HL-60 (cell line): ENCODE measurements around the gene NMNAT1.
"Not testable (repeated sequence)": the region's sequence is repeated elsewhere in the genome, so short reads cannot be mapped to it uniquely, and the experiment has no call there.

Source experiments
- DNase-seq, 2 experiments: peaks; one replicate each; pipeline ENCODE4 v3.0.0-alpha.2; 2010 to 2020; ENCODE audit warnings: low read depth in 1 of 2, low spot score in 1 of 2
- H3K27ac ChIP-seq: fragments of 250-450 bp; sonication (Bioruptor Pico); replicated peaks from 2 replicates; pipeline ENCODE4 v1.5.1; 2020; ENCODE audit warnings: mild to moderate bottlenecking, moderate library complexity
- H3K27me3 ChIP-seq: fragments of 250-450 bp; sonication (Bioruptor Pico); 2 replicates; pipeline ENCODE4 v1.5.1; 2021; ENCODE audit warnings: mild to moderate bottlenecking, moderate library complexity; ENCODE audit not compliant: insufficient read depth, poor library complexity, severe bottlenecking
- H3K4me3 ChIP-seq: replicated peaks from 2 replicates; pipeline ENCODE4 v1.5.1; 2011; ENCODE audit warnings: mild to moderate bottlenecking, control low read depth, low read length; ENCODE audit not compliant: insufficient read depth
- CTCF ChIP-seq: IDR thresholded peaks from one replicate; pipeline ENCODE4 v1.5.1; 2011; ENCODE audit warnings: low read length, control low read depth, inconsistent platforms; ENCODE audit not compliant: insufficient read depth
- GABPA ChIP-seq: IDR thresholded peaks from 2 replicates; pipeline ENCODE4 v1.6.1; 2012; ENCODE audit warnings: low read depth
- POLR2AphosphoS5 ChIP-seq: IDR thresholded peaks from 2 replicates; pipeline ENCODE4 v1.6.1; 2012; ENCODE audit warnings: low read depth
- REST ChIP-seq: IDR thresholded peaks from 2 replicates; pipeline ENCODE4 v1.6.1; 2012; ENCODE audit warnings: low read depth; ENCODE audit not compliant: insufficient replicate concordance
- SPI1 ChIP-seq: IDR thresholded peaks from 2 replicates; pipeline ENCODE4 v1.6.1; 2012; ENCODE audit warnings: low read depth, mild to moderate bottlenecking, borderline replicate concordance

Gene NMNAT1

GRCh38 chr1:10001016-10001665, 57.9 kb downstream of the NMNAT1 start:
- peaks cover 13% of the 10 kb centered on the region for H3K27me3 ChIP-seq
- no peak for TF ChIP-seq SPI1
- TF ChIP-seq CTCF = no peak
- TF ChIP-seq REST = no peak
- no peak for TF ChIP-seq GABPA
- DNase-seq = no peak

GRCh38 chr1:10005248-10005647, 62.0 kb downstream of the NMNAT1 start:
- not testable (repeated sequence) for H3K27ac ChIP-seq, DNase-seq, H3K27me3 ChIP-seq, H3K4me3 ChIP-seq

More at GRCh38 chr1:10001016-10001665, 57.9 kb downstream of the NMNAT1 start:
- Histone ChIP-seq H3K4me3 (no peak overlapping the region), H3K27ac (no peak overlapping the region)

GRCh38 chr1:10007169-10007568, 63.9 kb downstream of the NMNAT1 start:
- Histone ChIP-seq H3K4me3 (no peak overlapping the region), H3K27ac (no peak overlapping the region), H3K27me3 (no peaks in the 10 kb centered on the region)
- DNase-seq = no peak
- TF ChIP-seq CTCF (no peak), SPI1 (no peak), GABPA (no peak), REST (no peak), POLR2AphosphoS5 (no peak)

GRCh38 chr1:10014016-10014415, 70.7 kb downstream of the NMNAT1 start:
- no peak for DNase-seq
- TF ChIP-seq CTCF = no peak
- no peak for TF ChIP-seq SPI1
- no peak for TF ChIP-seq REST
- TF ChIP-seq POLR2AphosphoS5 = no peak
- no peak for TF ChIP-seq GABPA
- no peak overlapping the region for H3K27ac ChIP-seq
- H3K4me3 ChIP-seq = no peak overlapping the region
- no peaks in the 10 kb centered on the region for H3K27me3 ChIP-seq
